ENCODE results near the gene UGDH.
"Not testable (repeated sequence)": the region's sequence is repeated elsewhere in the genome, so short reads cannot be mapped to it uniquely, and the experiment has no call there.

The UGDH gene

GRCh38 chr4:39495446-39496213 lies 31.6 kb downstream of the UGDH start:
- DNase-seq (ENCODE audit: low read depth in 1 of 2, low spot score in 1 of 2), result no peak

GRCh38 chr4:39494354-39494753 lies 32.9 kb downstream of the UGDH start:
- no peak for DNase-seq (ENCODE audit: low read depth in 1 of 2, low spot score in 1 of 2)

GRCh38 chr4:39490322-39490721 lies 36.9 kb downstream of the UGDH start:
- DNase-seq (ENCODE audit: low read depth in 1 of 2, low spot score in 1 of 2), result no peak

- DNase-seq (ENCODE audit: low read depth in 1 of 2, low spot score in 1 of 2), result no peak
Measured at GRCh38 chr4:39486221-39486804, 40.9 kb downstream of the UGDH start.

- DNase-seq (ENCODE audit: low read depth in 1 of 2, low spot score in 1 of 2), result no peak
Measured at GRCh38 chr4:39484582-39485272, 42.5 kb downstream of the UGDH start.

- DNase-seq (ENCODE audit: low read depth in 1 of 2, low spot score in 1 of 2), result no peak
Measured at GRCh38 chr4:39480902-39481695, 46.1 kb downstream of the UGDH start.

GRCh38 chr4:39480251-39480650 lies 47.0 kb downstream of the UGDH start:
- DNase-seq (ENCODE audit: low read depth in 1 of 2, low spot score in 1 of 2), result no peak

GRCh38 chr4:39476187-39476895 lies 50.9 kb downstream of the UGDH start:
- DNase-seq (ENCODE audit: low read depth in 1 of 2, low spot score in 1 of 2), result no peak

- DNase-seq (ENCODE audit: low read depth in 1 of 2, low spot score in 1 of 2), result no peak
Measured at GRCh38 chr4:39472396-39472795, 54.8 kb downstream of the UGDH start.

GRCh38 chr4:39470402-39470801 lies 56.8 kb downstream of the UGDH start:
- DNase-seq (ENCODE audit: low read depth in 1 of 2, low spot score in 1 of 2), result no peak

GRCh38 chr4:39469429-39470077 lies 57.7 kb downstream of the UGDH start:
- DNase-seq (ENCODE audit: low read depth in 1 of 2, low spot score in 1 of 2), result no peak

GRCh38 chr4:39467464-39467863 lies 59.8 kb downstream of the UGDH start:
- no peak for DNase-seq (ENCODE audit: low read depth in 1 of 2, low spot score in 1 of 2)

GRCh38 chr4:39466747-39467146 lies 60.5 kb downstream of the UGDH start:
- DNase-seq (ENCODE audit: low read depth in 1 of 2, low spot score in 1 of 2), result no peak

- DNase-seq (ENCODE audit: low read depth in 1 of 2, low spot score in 1 of 2), result no peak
Measured at GRCh38 chr4:39464886-39465501, 62.2 kb downstream of the UGDH start.

GRCh38 chr4:39458505-39459300 lies 68.5 kb downstream of the UGDH start, which contains the start of the genes LIAS and RPL9:
LIAS (plus strand) TSS chr4:39459056; CDS start chr4:39459118, 62 bp downstream.
RPL9 (minus strand) TSS chr4:39458922; CDS start chr4:39458439, 483 bp downstream.
- peak; percentile 85 to 89 for DNase-seq (ENCODE audit: low read depth in 1 of 2, low spot score in 1 of 2)

- DNase-seq (ENCODE audit: low read depth in 1 of 2, low spot score in 1 of 2), result not testable (repeated sequence)
Measured at GRCh38 chr4:39458161-39458504, 69.1 kb downstream of the UGDH start.

GRCh38 chr4:39456946-39457763 lies 70.1 kb downstream of the UGDH start:
- no peak for DNase-seq (ENCODE audit: low read depth in 1 of 2, low spot score in 1 of 2)

GRCh38 chr4:39455486-39455885 lies 71.8 kb downstream of the UGDH start:
- no peak for DNase-seq (ENCODE audit: low read depth in 1 of 2, low spot score in 1 of 2)

Data from activated T-helper 1 cell treated with anti-CD3 and anti-CD28 coated beads, Interleukin-2, amount 50 U/mL, for 16 hours (primary cell).